Naive thymus-derived CD4-positive, alpha-beta T cell (primary cell): Measurements from ENCODE around the gene MLH3. TPM values are rescaled to one million over a fixed set of nuclear protein-coding genes. Genes with fewer than 3 reads are reported as not detected.

ENCODE experiments used
- ATAC-seq: fragments of 150-1000 bp; cut with Tn5 transposase; 2 replicates; pipeline ENCODE4 v1.10.0; 2021; ENCODE audit warnings: mild to moderate bottlenecking, moderate library complexity
- CTCF ChIA-PET: fragments of 350-600 bp; sonication (Branson Sonifier 250); formaldehyde crosslinking; loops from one replicate; lab custom pipeline; 2021; ENCODE audit warnings: antibody characterized with exemption; lab: Charles Lee
- POLR2A ChIA-PET: fragments of 350-600 bp; sonication (Branson Sonifier 250); formaldehyde crosslinking; loops from one replicate; lab custom pipeline; 2021; ENCODE audit warnings: antibody characterized with exemption, inconsistent platforms; lab: Charles Lee
- DNase-seq, 9 donors: peaks; one replicate each; pipeline versions ENCODE4 v3.0.0 to v3.0.0-alpha.2; 2020 to 2022; ENCODE audit warnings: mixed read lengths in 1 of 9
- H3K27ac ChIP-seq: one replicate; pipeline ENCODE4 v1.7.0; 2013; ENCODE audit warnings: mild to moderate bottlenecking, low read depth, low read length, moderate library complexity
- H3K27me3 ChIP-seq, 2 donors: one replicate each; pipeline ENCODE4 v1.7.0; 2013; ENCODE audit warnings: low read length in 2 of 2, mild to moderate bottlenecking in 2 of 2, moderate library complexity in 2 of 2; ENCODE audit not compliant: control insufficient read depth in 2 of 2, insufficient read depth in 2 of 2
- H3K36me3 ChIP-seq, 3 experiments: 1 replicate in 2 of 3; 2 replicates in 1 of 3; pipeline ENCODE4 v1.7.0; 2013; ENCODE audit warnings: low read length in 3 of 3, mild to moderate bottlenecking in 3 of 3, moderate library complexity in 1 of 3; ENCODE audit not compliant: insufficient read depth in 3 of 3, control insufficient read depth in 2 of 3
- H3K4me1 ChIP-seq, 2 donors: one replicate each; pipeline ENCODE4 v1.7.0; 2013; ENCODE audit warnings: low read length in 2 of 2, mild to moderate bottlenecking in 2 of 2, moderate library complexity in 1 of 2; ENCODE audit not compliant: control insufficient read depth in 2 of 2, insufficient read depth in 2 of 2
- H3K4me3 ChIP-seq: 2 replicates; pipeline ENCODE4 v1.7.0; 2013; ENCODE audit warnings: mild to moderate bottlenecking, low read length
- H3K9me3 ChIP-seq, 3 experiments: 1 replicate in 2 of 3; 2 replicates in 1 of 3; pipeline ENCODE4 v1.7.0; 2013; ENCODE audit warnings: low read length in 3 of 3; ENCODE audit not compliant: control insufficient read depth in 2 of 3
- H3K27ac Mint-ChIP-seq, 9 donors: one replicate each; pipeline ENCODE4 v1.8.0; 2020 to 2022; ENCODE audit warnings: mixed read lengths in 9 of 9, mild to moderate bottlenecking in 8 of 9, moderate library complexity in 5 of 9, inconsistent platforms in 2 of 9
- H3K27me3 Mint-ChIP-seq, 5 donors: one replicate each; pipeline ENCODE4 v1.8.0; 2021 to 2022; ENCODE audit warnings: mixed read lengths in 5 of 5, mild to moderate bottlenecking in 1 of 5
- H3K36me3 Mint-ChIP-seq, 5 donors: one replicate each; pipeline ENCODE4 v1.8.0; 2020 to 2022; ENCODE audit warnings: mixed read lengths in 5 of 5, mild to moderate bottlenecking in 3 of 5, inconsistent platforms in 1 of 5
- H3K4me1 Mint-ChIP-seq, 7 donors: one replicate each; pipeline ENCODE4 v1.8.0; 2020 to 2022; ENCODE audit warnings: mixed read lengths in 7 of 7, mild to moderate bottlenecking in 3 of 7, inconsistent platforms in 1 of 7
- H3K4me3 Mint-ChIP-seq, 10 donors: one replicate each; pipeline ENCODE4 v1.8.0; 2020 to 2022; ENCODE audit warnings: mild to moderate bottlenecking in 10 of 10, mixed read lengths in 10 of 10, moderate library complexity in 6 of 10, inconsistent platforms in 2 of 10
- H3K9me3 Mint-ChIP-seq, 11 donors: one replicate each; pipeline ENCODE4 v1.8.0; 2020 to 2022; ENCODE audit warnings: mixed read lengths in 11 of 11, mild to moderate bottlenecking in 4 of 11, inconsistent platforms in 1 of 11, moderate library complexity in 1 of 11
- intact Hi-C, 2 donors: fragments of 100-400 bp; cut with micrococcal nuclease; formaldehyde crosslinking; loops; one replicate each; pipeline ENCODE4 v1.15.1; 2023
- polyA plus RNA-seq, 2 donors: library from polyadenylated mRNA; unstranded; fragments of 300-500 nt; fragmentation: Illumina TruSeq; gene quantifications; one replicate each; pipeline ENCODE4 v1.2.3, GENCODE V29; 2021
- total RNA-seq, 6 experiments: library from RNA in 5 of 6; stranded (reverse) in 5 of 6; gene quantifications; 1 replicate in 5 of 6; 2 replicates in 1 of 6; pipeline ENCODE4 v1.2.3 and lab custom pipeline; 2021 to 2026

The MLH3 gene
- total and polyA plus RNA-seq, 7 experiments from 2014 or later = 11.4 to 26.7 (median 20.4) TPM

DNA sequence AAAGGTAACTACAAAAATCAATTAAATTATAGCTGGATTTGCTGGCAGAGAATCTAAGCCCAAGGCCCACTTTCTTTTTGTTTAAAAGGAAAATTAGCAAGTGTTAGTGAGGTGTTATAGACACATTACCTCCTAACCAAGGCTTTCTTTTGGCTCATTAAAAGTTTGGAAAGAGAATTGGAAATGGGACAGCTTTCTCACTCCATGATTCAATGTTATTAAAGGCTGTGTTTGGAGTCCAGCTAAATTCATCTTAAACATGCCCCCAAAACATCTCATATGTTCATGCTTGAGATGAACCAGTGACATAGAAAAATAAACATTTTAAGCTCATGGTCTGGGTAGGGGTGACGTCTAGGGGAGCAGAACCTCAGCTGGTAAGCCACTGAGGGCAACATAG, 82.5 kb downstream of the MLH3 start:
- Mint-ChIP-seq H3K4me3 (no peak overlapping the region), H3K4me1 (peaks cover 0 to 8% (median 3%) of the 10 kb centered on the region in 7 donors), H3K36me3 (no peaks in the 10 kb centered on the region), H3K27ac (no peak overlapping the region), H3K9me3 (no peaks in the 10 kb centered on the region), H3K27me3 (peaks cover 0 to 23% (median 0%) of the 10 kb centered on the region in 5 donors)
- CTCF ChIA-PET = interaction anchor here (0.6 kb wide), 1 partner anchor 138 kb away, joined by 7 read pairs; no protein-coding TSS in a partner anchor
- Histone ChIP-seq H3K4me1 (no peaks in the 10 kb centered on the region), H3K9me3 (no peaks in the 10 kb centered on the region), H3K36me3 (no peaks in the 10 kb centered on the region), H3K27me3 (no peaks in the 10 kb centered on the region), H3K27ac (no peak overlapping the region), H3K4me3 (no peak overlapping the region)
- no peak for ATAC-seq
- intact Hi-C loops = no loop called here
- POLR2A ChIA-PET = interaction anchor here (0.6 kb wide), 2 partner anchors 122 to 947 kb away, joined by 3 read pairs; no protein-coding TSS in a partner anchor
- no peak for DNase-seq

DNA sequence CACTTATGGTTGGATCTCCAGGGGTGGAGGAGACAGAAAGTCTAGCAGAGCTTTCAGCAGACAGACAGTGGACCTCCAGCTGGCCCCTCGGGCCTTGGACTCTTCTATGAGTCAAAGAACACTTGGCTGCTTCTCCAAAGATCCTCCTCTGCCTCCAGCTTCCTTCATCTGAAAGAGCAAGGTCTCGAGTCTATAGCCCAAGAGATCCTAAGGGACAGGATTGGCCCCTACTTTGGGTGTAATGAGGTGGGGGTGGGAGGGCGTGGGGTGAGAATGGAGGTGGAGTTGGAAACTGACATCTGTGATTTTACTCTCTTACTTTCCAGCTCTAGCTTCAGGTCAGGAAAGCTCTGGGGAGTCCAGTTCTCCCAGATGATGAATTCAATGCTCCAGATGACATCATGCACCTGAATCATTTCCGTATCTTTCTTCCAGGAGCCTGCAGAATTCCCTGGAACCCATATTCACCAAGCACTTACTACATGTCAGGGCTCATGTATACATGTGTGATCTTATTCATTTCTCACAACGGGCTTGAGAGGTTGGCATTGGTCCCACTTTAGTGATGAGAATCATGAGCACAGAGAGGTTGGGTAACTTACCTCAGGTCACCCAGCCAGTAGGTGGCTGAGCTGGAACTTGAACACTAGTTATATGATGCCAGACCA, 85.6 kb downstream of the MLH3 start:
- H3K4me3 ChIP-seq = no peak overlapping the region
- H3K9me3 ChIP-seq = no peaks in the 10 kb centered on the region
- ATAC-seq (no peak), DNase-seq (no peak)
- H3K27ac ChIP-seq = no peak overlapping the region
- Mint-ChIP-seq H3K4me1 (peaks cover 0 to 9% (median 0%) of the 10 kb centered on the region in 7 donors), H3K27ac (no peak overlapping the region), H3K36me3 (no peaks in the 10 kb centered on the region), H3K27me3 (peaks cover 0 to 26% (median 0%) of the 10 kb centered on the region in 5 donors), H3K9me3 (no peaks in the 10 kb centered on the region), H3K4me3 (no peak overlapping the region)
- H3K36me3 ChIP-seq = no peaks in the 10 kb centered on the region
- POLR2A ChIA-PET = no interaction called here
- H3K4me1 ChIP-seq = no peaks in the 10 kb centered on the region
- CTCF ChIA-PET = interaction anchor here (0.8 to 1.0 kb wide), 2 partner anchors 15 to 105 kb away, joined by 3 read pairs; no protein-coding TSS in a partner anchor
- H3K27me3 ChIP-seq = no peaks in the 10 kb centered on the region
- intact Hi-C loops = no loop called here

DNA sequence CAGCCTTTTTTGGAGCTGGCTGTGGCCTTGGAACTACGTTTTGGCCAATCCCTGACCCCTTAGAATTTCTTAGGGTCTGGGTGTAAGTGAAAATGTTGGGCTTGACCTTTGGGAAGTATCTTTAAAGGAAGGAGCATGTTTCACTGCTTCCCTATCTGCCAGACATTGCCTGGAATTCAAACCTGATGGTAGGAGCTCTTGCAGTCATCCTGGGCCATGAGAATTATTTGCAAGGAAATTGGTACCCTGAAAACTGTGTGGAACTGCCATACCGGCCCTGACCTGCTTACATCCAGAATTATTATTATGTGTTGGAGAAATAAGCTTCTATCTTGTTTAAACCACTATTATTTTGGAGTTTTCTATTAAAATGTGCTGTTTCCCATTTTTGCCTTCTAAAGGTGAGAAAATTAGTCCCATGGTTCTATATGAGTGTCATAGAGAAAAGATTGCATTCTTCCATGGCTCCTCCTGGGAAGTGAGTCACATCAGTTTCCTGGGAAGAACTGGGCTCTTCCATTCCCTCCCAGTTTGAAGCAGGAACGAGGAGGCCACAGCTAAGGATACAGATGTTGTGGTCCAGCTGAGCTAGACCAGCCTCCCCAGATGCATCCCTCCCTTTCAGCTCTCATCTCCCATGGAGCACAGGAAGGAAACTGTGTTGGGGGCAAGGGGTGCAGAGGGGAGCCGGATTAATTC, 86.3 kb downstream of the MLH3 start:
- Mint-ChIP-seq H3K27ac (no peak overlapping the region), H3K36me3 (no peaks in the 10 kb centered on the region), H3K27me3 (peaks cover 0 to 24% (median 0%) of the 10 kb centered on the region in 5 donors), H3K4me1 (peaks cover 0 to 9% (median 0%) of the 10 kb centered on the region in 7 donors), H3K9me3 (no peaks in the 10 kb centered on the region), H3K4me3 (no peak overlapping the region)
- DNase-seq (no peak), ATAC-seq (no peak)
- Histone ChIP-seq H3K27ac (no peak overlapping the region), H3K4me1 (no peaks in the 10 kb centered on the region), H3K27me3 (no peaks in the 10 kb centered on the region), H3K4me3 (no peak overlapping the region), H3K9me3 (no peaks in the 10 kb centered on the region), H3K36me3 (no peaks in the 10 kb centered on the region)
- POLR2A ChIA-PET = no interaction called here
- intact Hi-C loops = no loop called here
- CTCF ChIA-PET = interaction anchor here (0.7 to 1.0 kb wide), 3 partner anchors 14 to 104 kb away, joined by 3 read pairs; no protein-coding TSS in a partner anchor

Other genes starting within 250 kb of the MLH3 start
- under 1 TPM in 2 of 5 experiments, not detected in 3; 0.13 to 0.54 TPM for gene PROX2, start 175.3 kb downstream of the MLH3 start, total RNA-seq
- under 1 TPM; 0.05 to 0.06 TPM for gene PROX2, start 175.3 kb downstream of the MLH3 start, polyA plus RNA-seq
- 100 to 1,000 TPM in 2 of 5 experiments, 10 to 100 TPM in 3; 90.0 to 132 (median 96.5) TPM for gene DLST, start 169.6 kb downstream of the MLH3 start, total RNA-seq
- gene DLST, start 169.6 kb downstream of the MLH3 start, polyA plus RNA-seq = 1 to 10 TPM; 8.9 to 9.2 TPM
- gene RPS6KL1, start 128.2 kb downstream of the MLH3 start, total RNA-seq = 10 to 100 TPM in 2 of 5 experiments, 1 to 10 TPM in 3; 3.0 to 12.8 (median 6.3) TPM
- 1 to 10 TPM; 2.0 to 4.0 TPM for gene RPS6KL1, start 128.2 kb downstream of the MLH3 start, polyA plus RNA-seq
- under 1 TPM in 2 of 5 experiments, not detected in 3; 0.22 to 0.37 TPM for gene PGF, start 95.9 kb downstream of the MLH3 start, total RNA-seq
- under 1 TPM in 1 of 2 donors, not detected in 1; 0.17 TPM for gene PGF, start 95.9 kb downstream of the MLH3 start, polyA plus RNA-seq
- 10 to 100 TPM; 23.8 to 40.7 (median 26.1) TPM for gene EIF2B2, start 48.5 kb downstream of the MLH3 start, total RNA-seq
- gene EIF2B2, start 48.5 kb downstream of the MLH3 start, polyA plus RNA-seq = 10 to 100 TPM; 18.2 to 19.8 TPM
- gene ACYP1, start 12.6 kb upstream of the MLH3 start, total RNA-seq = 10 to 100 TPM; 11.8 to 39.5 (median 31.2) TPM
- 10 to 100 TPM; 17.5 to 17.9 TPM for gene ACYP1, start 12.6 kb upstream of the MLH3 start, polyA plus RNA-seq
- gene ZC2HC1C, start 18.2 kb upstream of the MLH3 start, total RNA-seq = 1 to 10 TPM in 1 of 5 experiments, not detected in 4; 1.7 TPM
- gene ZC2HC1C, start 18.2 kb upstream of the MLH3 start, polyA plus RNA-seq = under 1 TPM; 0.30 to 0.41 TPM
- gene NEK9, start 75.6 kb upstream of the MLH3 start, total RNA-seq = 100 to 1,000 TPM in 2 of 5 experiments, 10 to 100 TPM in 3; 81.7 to 141 (median 84.7) TPM
- gene NEK9, start 75.6 kb upstream of the MLH3 start, polyA plus RNA-seq = 10 to 100 TPM; 16.6 to 17.2 TPM
- gene TMED10, start 125.1 kb upstream of the MLH3 start, total RNA-seq = 100 to 1,000 TPM; 155 to 233 (median 171) TPM
- 100 to 1,000 TPM; 204 to 245 TPM for gene TMED10, start 125.1 kb upstream of the MLH3 start, polyA plus RNA-seq
- gene FOS, start 227.4 kb upstream of the MLH3 start, total RNA-seq = 1,000 to 10,000 TPM in 2 of 5 experiments, 10 to 100 TPM in 2, 1 to 10 TPM in 1; 9.4 to 4,557 (median 14.4) TPM
- gene FOS, start 227.4 kb upstream of the MLH3 start, polyA plus RNA-seq = 10 to 100 TPM; 27.5 to 96.7 TPM